DMS153 treated with DMSO at 0.1 percent for 48 hours (cell line): ENCODE measurements around the gene MDC1.
A peak's percentile ranks its signal among the peaks of the same experiment; 100 is the strongest.
"Not testable (repeated sequence)": the region's sequence is repeated elsewhere in the genome, so short reads cannot be mapped to it uniquely, and the experiment has no call there.

Experiments used
- DNase-seq: peaks from one replicate; lab custom pipeline; 2025; ENCODE audit not compliant: unreplicated experiment; lab: John Stamatoyannopoulos, UW

MDC1 gene

DNA sequence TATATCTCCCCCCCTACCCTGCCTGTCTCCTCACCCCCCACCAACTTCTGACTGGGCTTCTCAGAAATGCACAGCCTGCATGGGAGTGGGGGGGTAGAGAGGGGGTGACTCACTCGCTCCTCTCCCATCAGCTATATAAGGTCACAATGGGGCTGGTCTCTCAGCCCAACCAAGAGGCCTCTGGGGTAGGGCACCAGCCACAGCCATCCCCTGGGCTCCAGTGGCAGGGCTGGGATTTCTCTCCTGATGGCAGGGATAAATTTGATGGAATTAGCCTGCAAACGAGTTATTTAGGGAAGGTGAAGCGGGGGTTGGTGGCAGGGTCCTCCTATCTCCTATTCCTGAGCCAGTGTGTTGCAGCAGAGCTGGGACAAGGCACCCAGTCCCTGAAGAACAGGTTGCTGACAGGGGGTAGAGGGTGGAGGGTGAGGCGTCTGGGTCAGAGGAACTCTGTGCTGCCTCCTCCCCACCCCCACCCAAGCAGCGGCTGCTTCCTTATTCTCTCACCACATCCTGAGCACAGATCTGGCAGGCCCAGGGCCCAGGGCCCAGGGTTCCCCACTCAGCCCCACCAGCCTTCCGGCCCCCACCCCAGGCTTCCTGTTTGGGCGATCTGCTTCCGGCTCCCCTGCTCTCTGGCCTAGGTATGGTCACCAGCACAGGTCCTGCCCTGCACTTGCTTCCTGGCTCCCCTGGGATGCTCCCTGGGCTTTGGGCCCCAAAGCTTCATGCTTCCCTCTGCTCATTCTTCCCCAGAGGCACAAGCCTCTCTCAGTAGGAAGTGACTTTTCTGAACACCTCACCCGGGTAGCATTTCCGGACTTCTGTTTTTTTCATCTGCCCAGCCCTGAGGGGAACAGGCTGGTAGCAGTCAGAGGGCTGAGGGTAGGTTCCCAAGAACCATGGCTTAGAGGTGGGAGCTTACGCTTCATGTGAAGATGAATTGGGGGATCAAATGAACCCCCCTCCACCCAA lies 34.7 kb downstream of the MDC1 start:
- no peak for DNase-seq

- DNase-seq, result no peak
Observed at GRCh38 chr6:30681766-30682142, 35.3 kb downstream of the MDC1 start.

GRCh38 chr6:30679765-30680535 lies 37.1 kb downstream of the MDC1 start:
- no peak for DNase-seq

- DNase-seq, result peak; percentile 59
Observed at GRCh38 chr6:30678964-30679726, 37.9 kb downstream of the MDC1 start.

- DNase-seq, result no peak
Observed at GRCh38 chr6:30676660-30677285, 40.3 kb downstream of the MDC1 start.

DNA sequence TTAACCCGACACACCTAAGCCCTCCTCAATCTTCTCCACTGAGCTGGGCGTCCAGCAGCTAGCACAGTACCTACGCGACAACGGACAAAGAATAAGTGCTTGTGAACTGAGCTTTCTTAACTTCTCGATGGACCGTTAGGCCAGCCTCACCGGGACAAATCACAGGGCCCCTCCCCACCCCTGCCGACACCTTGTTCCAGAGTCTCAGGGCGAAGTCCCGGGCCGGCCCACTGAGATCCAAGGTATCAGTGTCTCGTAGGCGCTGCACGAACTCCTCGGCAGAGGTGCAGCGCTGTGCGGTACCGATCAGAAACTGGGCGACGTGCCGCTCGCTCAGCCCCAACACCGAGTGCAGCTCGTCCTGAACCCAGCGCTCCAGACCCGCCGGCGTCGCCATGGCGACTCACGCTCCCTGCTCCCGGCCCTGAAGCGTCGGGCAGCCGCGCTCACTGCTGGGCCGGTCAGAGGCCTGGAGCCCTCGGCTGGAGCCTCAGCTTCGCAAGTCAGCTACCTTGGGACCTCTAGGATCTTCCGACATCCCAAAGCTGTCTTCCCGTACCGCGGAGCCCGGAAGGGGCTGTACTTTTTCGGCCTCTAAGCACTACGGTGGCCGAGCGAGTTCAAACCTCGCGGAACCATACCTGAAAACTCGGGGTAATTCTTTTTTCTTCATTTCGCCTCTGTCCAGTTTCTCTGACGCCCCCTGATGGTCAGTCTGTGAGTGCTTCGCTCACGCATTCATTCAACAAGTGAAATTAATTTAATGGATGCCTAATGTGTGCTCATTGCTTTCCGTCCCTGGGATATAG lies 44.4 kb downstream of the MDC1 start, which contains the start of gene DHX16:
Gene DHX16 (minus strand): TSS at position 562 of the 809 bp plus-strand sequence. CDS start 165 bp downstream, at position 397.
- peak; percentile 96 for DNase-seq

- DNase-seq, result no peak
Observed at GRCh38 chr6:30670760-30671527, 46.1 kb downstream of the MDC1 start.

- not testable (repeated sequence) for DNase-seq
Observed at GRCh38 chr6:30666300-30666699, 50.8 kb downstream of the MDC1 start.

- DNase-seq, result no peak
Observed at GRCh38 chr6:30664994-30665767, 51.9 kb downstream of the MDC1 start.

- not testable (repeated sequence) for DNase-seq
Observed at GRCh38 chr6:30657922-30658321, 59.2 kb downstream of the MDC1 start.

DNA sequence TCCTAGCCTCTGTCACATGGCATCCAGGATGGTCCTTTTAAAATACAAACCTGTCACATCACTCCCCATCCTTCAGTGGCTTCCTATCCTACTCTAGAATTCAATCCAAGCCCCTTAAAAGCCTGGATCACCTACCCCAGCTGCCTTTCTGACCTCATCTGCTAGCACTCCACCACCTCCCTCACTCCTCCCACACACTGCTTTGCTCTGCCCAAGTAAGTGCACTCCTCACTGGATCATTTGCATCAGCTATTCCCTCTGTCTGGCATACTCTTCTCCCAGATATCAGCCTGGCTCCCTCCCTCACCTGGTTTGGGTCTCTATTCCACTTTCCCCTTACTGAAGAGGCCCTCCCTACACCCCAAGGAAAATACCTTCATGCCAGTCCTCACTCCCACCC lies 59.6 kb downstream of the MDC1 start:
- no peak for DNase-seq

GRCh38 chr6:30656513-30656912 lies 60.6 kb downstream of the MDC1 start:
- DNase-seq, result no peak

DNA sequence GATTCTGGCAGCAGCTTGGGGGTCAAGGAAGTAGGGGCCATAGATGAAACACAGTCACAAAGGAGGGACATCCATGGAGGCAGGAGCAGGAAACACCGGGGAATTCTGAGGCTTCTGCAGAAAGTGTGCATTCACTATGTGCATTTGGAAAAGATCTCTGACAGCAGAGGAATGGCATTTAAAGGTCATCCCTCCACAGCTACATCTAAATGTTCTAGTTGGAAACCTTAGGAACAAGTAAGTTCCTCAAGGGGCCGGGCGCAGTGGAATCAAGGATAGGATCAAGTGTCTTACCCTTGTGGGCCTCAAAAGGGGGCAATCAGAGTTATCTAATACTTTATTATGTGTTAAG lies 61.4 kb downstream of the MDC1 start:
- DNase-seq, result no peak

DNA sequence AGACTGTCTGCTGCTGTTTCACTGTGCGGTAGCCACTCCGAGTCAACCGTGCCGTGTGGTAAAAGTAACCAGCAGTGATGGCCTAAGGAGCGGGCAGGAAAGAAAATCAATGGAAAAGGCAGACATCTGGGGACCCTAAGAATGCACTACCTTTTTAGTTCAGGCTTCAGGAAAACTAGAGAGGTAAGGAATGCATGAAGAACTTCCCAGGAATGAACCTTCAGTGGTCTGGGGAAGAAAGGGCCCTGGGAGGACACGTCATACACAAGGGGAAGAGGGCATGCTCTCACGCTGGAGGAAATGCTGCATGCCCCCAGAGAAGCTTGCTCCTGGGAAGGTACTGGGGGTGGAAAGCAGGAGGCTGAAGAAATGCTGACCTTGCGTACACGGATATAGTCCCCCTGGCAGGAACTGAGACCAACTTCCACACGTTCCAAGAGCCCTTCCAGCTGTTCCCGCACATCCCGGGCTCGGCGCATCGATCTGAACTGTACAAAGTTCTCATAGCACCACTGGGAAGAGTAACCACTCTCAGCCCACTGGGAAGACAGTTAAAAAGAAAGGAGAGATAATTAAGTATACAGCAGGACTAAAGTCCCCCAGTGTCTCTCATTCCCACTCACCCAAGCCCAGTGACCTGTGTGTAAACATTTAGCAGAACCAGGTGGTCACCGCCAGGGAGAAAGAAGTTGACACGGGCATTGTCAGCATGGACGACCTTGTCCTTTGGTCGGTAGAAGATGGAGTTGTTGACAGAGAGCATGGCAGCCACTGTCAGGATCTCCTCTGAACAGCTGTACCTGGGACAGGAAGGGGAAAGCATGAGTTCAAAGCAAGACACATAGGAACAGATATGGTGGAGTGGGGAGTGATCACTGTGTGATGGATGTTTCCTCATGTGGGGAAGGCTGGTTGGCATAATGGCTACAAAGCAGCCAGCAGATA lies 62.0 kb downstream of the MDC1 start:
- DNase-seq, result no peak

DNA sequence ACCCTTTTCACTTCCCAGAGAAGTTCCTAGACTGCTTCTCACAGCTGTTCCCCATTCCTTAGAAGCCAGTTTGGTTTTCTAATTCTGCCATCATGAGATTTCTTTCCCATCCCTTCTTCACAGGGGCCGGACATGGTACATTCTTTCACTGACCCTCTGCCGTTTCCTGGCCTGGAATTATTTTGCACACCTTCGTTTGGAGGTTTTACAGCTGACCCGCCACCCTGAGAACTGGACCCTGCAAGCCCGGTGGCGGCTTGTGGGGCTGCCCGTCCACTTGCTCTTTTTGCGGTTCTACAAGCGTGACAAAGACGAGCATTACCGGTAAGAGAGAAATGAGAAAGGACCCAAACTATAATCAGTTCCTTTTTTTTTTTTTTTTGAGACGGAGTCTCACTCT lies 65.9 kb downstream of the MDC1 start:
- no peak for DNase-seq
